H9 (cell line): ENCODE data around the gene MVD. TPM values are rescaled to one million over a fixed set of nuclear protein-coding genes. Genes with fewer than 3 reads are reported as not detected.

Source experiments
- DNase-seq: peaks from one replicate; pipeline ENCODE4 v3.0.0-alpha.2; 2017
- H2AFZ ChIP-seq: one replicate; pipeline ENCODE4 v1.6.1; 2013; ENCODE audit warnings: mild to moderate bottlenecking, low read length, control low read depth, moderate library complexity
- H2AK5ac ChIP-seq: 2 replicates; pipeline ENCODE4 v1.6.1; 2013; ENCODE audit warnings: low read length, control low read depth, mixed read lengths; ENCODE audit not compliant: insufficient read length
- H2BK120ac ChIP-seq: one replicate; pipeline ENCODE4 v1.6.1; 2013; ENCODE audit warnings: low read depth, mild to moderate bottlenecking, low read length, control low read depth, inconsistent platforms; ENCODE audit not compliant: poor library complexity, severe bottlenecking
- H2BK12ac ChIP-seq: 2 replicates; pipeline ENCODE4 v1.6.1; 2013; ENCODE audit warnings: low read length, control low read depth, mixed read lengths, low read depth; ENCODE audit not compliant: insufficient read length
- H2BK15ac ChIP-seq: 2 replicates; pipeline ENCODE4 v1.6.1; 2013; ENCODE audit warnings: low read depth, low read length, control low read depth
- H2BK20ac ChIP-seq: one replicate; pipeline ENCODE4 v1.6.1; 2013; ENCODE audit warnings: low read depth, mild to moderate bottlenecking, low read length, control low read depth, inconsistent platforms; ENCODE audit not compliant: poor library complexity, severe bottlenecking
- H2BK5ac ChIP-seq: 2 replicates; pipeline ENCODE4 v1.6.1; 2013; ENCODE audit warnings: low read length, control low read depth, mixed read lengths; ENCODE audit not compliant: insufficient read length
- H3K14ac ChIP-seq: 2 replicates; pipeline ENCODE4 v1.6.1; 2013; ENCODE audit warnings: low read length, control low read depth; ENCODE audit not compliant: insufficient read depth
- H3K18ac ChIP-seq: 2 replicates; pipeline ENCODE4 v1.6.1; 2013; ENCODE audit warnings: low read depth, mild to moderate bottlenecking, mixed read lengths, low read length, control low read depth; ENCODE audit not compliant: insufficient read length
- H3K23ac ChIP-seq: 2 replicates; pipeline ENCODE4 v1.6.1; 2013; ENCODE audit warnings: low read length, control low read depth, mixed read lengths, low read depth; ENCODE audit not compliant: insufficient read length
- H3K23me2 ChIP-seq: 2 replicates; pipeline ENCODE4 v1.6.1; 2013; ENCODE audit warnings: low read depth, mild to moderate bottlenecking, mixed read lengths, low read length, control low read depth; ENCODE audit not compliant: insufficient read length, poor library complexity, severe bottlenecking
- H3K27ac ChIP-seq: 2 replicates; pipeline ENCODE4 v1.5.1; 2013; ENCODE audit warnings: low read length, control low read depth, mixed read lengths, low read depth; ENCODE audit not compliant: insufficient read length
- H3K27me3 ChIP-seq: 2 replicates; pipeline ENCODE4 v1.6.1; 2013; ENCODE audit warnings: low read length, control low read depth, inconsistent platforms; ENCODE audit not compliant: insufficient read depth
- H3K4ac ChIP-seq: 2 replicates; pipeline ENCODE4 v1.6.1; 2013; ENCODE audit warnings: low read depth, mild to moderate bottlenecking, control low read depth, inconsistent platforms, low read length, moderate library complexity
- H3K4me1 ChIP-seq: 2 replicates; pipeline ENCODE4 v1.6.1; 2013; ENCODE audit warnings: low read length, control low read depth, inconsistent platforms; ENCODE audit not compliant: insufficient read depth
- H3K4me2 ChIP-seq: 2 replicates; pipeline ENCODE4 v1.6.1; 2013; ENCODE audit warnings: low read length, control low read depth, mixed read lengths; ENCODE audit not compliant: insufficient read length, insufficient read depth
- H3K56ac ChIP-seq: 2 replicates; pipeline ENCODE4 v1.6.1; 2013; ENCODE audit warnings: low read depth, mild to moderate bottlenecking, mixed read lengths, low read length, control low read depth; ENCODE audit not compliant: insufficient read length
- H3K79me1 ChIP-seq: 2 replicates; pipeline ENCODE4 v1.6.1; 2013; ENCODE audit warnings: low read depth, mild to moderate bottlenecking, moderate library complexity, low read length, control low read depth, inconsistent platforms; ENCODE audit not compliant: insufficient read depth, poor library complexity, severe bottlenecking
- H3K79me2 ChIP-seq: 2 replicates; pipeline ENCODE4 v1.6.1; 2013; ENCODE audit warnings: low read length, control low read depth, inconsistent platforms; ENCODE audit not compliant: insufficient read depth
- H3K9ac ChIP-seq: 2 replicates; pipeline ENCODE4 v1.6.1; 2013; ENCODE audit warnings: low read length, control low read depth, mixed read lengths; ENCODE audit not compliant: insufficient read length; ENCODE audit errors: extremely low read depth
- H3K9me3 ChIP-seq: one replicate; pipeline ENCODE4 v1.6.1; 2013; ENCODE audit warnings: low read depth, low read length, inconsistent platforms; ENCODE audit not compliant: control insufficient read depth
- H3T11ph ChIP-seq: one replicate; pipeline ENCODE4 v1.6.1; 2013; ENCODE audit warnings: mild to moderate bottlenecking, low read length, control low read depth, inconsistent platforms
- H4K20me1 ChIP-seq: one replicate; pipeline ENCODE4 v1.6.1; 2013; ENCODE audit not compliant: control insufficient read depth, insufficient read length, insufficient read depth
- H4K5ac ChIP-seq: 2 replicates; pipeline ENCODE4 v1.6.1; 2013; ENCODE audit warnings: low read depth, mild to moderate bottlenecking, mixed read lengths, low read length, control low read depth; ENCODE audit not compliant: insufficient read length
- H4K8ac ChIP-seq: replicated peaks from 2 replicates; pipeline ENCODE4 v1.6.1; 2013; ENCODE audit warnings: low read length, control low read depth, mixed read lengths, low read depth; ENCODE audit not compliant: insufficient read length
- H4K91ac ChIP-seq: 2 replicates; pipeline ENCODE4 v1.6.1; 2013; ENCODE audit warnings: low read depth, mild to moderate bottlenecking, moderate library complexity, mixed read lengths, low read length, control low read depth; ENCODE audit not compliant: insufficient read length
- H3K27ac Mint-ChIP-seq, 3 experiments: 2 replicates in 2 of 3; 3 replicates in 1 of 3; pipeline ENCODE4 v1.8.0; 2020 to 2021; ENCODE audit warnings: mixed read lengths in 3 of 3, mild to moderate bottlenecking in 1 of 3, moderate library complexity in 1 of 3
- H3K27me3 Mint-ChIP-seq: 2 replicates; pipeline ENCODE4 v1.8.0; 2021; ENCODE audit warnings: low read depth, mild to moderate bottlenecking, moderate library complexity, mixed read lengths
- H3K36me3 Mint-ChIP-seq, 3 experiments: 2 replicates in 2 of 3; 3 replicates in 1 of 3; pipeline ENCODE4 v1.8.0; 2020 to 2021; ENCODE audit warnings: low read depth in 3 of 3, mixed read lengths in 3 of 3; ENCODE audit not compliant: insufficient read depth in 1 of 3
- H3K4me1 Mint-ChIP-seq, 2 experiments: 2 replicates each; pipeline ENCODE4 v1.8.0; 2020; ENCODE audit warnings: mixed read lengths in 2 of 2
- H3K4me3 Mint-ChIP-seq, 2 experiments: 2 replicates in 1 of 2; 3 replicates in 1 of 2; pipeline ENCODE4 v1.8.0; 2020 to 2021; ENCODE audit warnings: mild to moderate bottlenecking in 2 of 2, mixed read lengths in 2 of 2, moderate library complexity in 1 of 2
- H3K9me3 Mint-ChIP-seq, 2 experiments: 2 replicates in 1 of 2; 3 replicates in 1 of 2; pipeline ENCODE4 v1.8.0; 2020; ENCODE audit warnings: mild to moderate bottlenecking in 2 of 2, mixed read lengths in 2 of 2, moderate library complexity in 1 of 2
- WGBS: extraction: QIAGEN DNeasy Blood & Tissue Kit; methylation state at CpG from one replicate; pipeline ENCODE4 v1.1.7; 2013; ENCODE audit warnings: missing lambda C conversion rate, low lambda C conversion rate, mixed read lengths; ENCODE audit not compliant: insufficient read length; ENCODE audit errors: extremely low coverage; 5-methylcytosine and 5-hydroxymethylcytosine counted together
- total RNA-seq: library from RNA; stranded (reverse); gene quantifications from 2 replicates; pipeline ENCODE4 v1.2.1, GENCODE V29; 2021
- TF ChIP-seq, protein P1 (sequence below): fragments of 200-600 bp; sonication (generic); conservative IDR thresholded peaks from 3 replicates; pipeline ENCODE4 v1.8.0; 2021; ENCODE audit warnings: antibody characterized with exemption, mild to moderate bottlenecking

MVD gene
- total RNA-seq, 1 experiment from 2014 or later, result 53.2 TPM

DNA sequence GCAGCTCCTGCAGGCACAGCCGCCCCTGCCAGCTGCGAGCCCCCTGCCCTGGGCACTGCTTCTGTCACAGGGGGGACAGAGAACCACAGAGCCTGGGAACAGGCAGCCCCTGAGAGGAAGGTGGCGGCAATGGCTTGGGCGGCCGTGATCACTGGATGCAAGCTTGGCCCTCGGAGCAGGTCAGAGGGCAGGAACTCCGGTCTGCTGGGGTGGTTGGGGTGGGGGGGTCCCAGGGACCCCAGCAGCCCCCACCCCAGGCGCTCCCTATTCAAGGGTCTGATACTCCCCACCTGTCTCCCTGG is 10.2 kb downstream of the MVD start:
- no peak overlapping the region for H2BK120ac ChIP-seq
- H3K27ac ChIP-seq, result no peak overlapping the region
- no peak overlapping the region for H2AK5ac ChIP-seq
- no peak overlapping the region for H3K56ac ChIP-seq
- H2BK12ac ChIP-seq, result no peak overlapping the region
- H2BK20ac ChIP-seq, result no peak overlapping the region
- H2BK15ac ChIP-seq, result no peak overlapping the region
- no peak for DNase-seq
- no peak overlapping the region for H2AFZ ChIP-seq
- no peak overlapping the region for H4K91ac ChIP-seq
- no peak overlapping the region for H4K5ac ChIP-seq
- no peak overlapping the region for H3K4ac ChIP-seq
- H2BK5ac ChIP-seq, result no peak overlapping the region
- WGBS, result no CpG with 5 or more reads among the region's 8 CpGs
- H3K27me3 ChIP-seq, result no peaks in the 10 kb centered on the region
- peaks cover 3% of the 10 kb centered on the region for H3K79me1 ChIP-seq
- TF ChIP-seq, protein P1, sequence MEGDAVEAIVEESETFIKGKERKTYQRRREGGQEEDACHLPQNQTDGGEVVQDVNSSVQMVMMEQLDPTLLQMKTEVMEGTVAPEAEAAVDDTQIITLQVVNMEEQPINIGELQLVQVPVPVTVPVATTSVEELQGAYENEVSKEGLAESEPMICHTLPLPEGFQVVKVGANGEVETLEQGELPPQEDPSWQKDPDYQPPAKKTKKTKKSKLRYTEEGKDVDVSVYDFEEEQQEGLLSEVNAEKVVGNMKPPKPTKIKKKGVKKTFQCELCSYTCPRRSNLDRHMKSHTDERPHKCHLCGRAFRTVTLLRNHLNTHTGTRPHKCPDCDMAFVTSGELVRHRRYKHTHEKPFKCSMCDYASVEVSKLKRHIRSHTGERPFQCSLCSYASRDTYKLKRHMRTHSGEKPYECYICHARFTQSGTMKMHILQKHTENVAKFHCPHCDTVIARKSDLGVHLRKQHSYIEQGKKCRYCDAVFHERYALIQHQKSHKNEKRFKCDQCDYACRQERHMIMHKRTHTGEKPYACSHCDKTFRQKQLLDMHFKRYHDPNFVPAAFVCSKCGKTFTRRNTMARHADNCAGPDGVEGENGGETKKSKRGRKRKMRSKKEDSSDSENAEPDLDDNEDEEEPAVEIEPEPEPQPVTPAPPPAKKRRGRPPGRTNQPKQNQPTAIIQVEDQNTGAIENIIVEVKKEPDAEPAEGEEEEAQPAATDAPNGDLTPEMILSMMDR, result no peak
- H3K79me2 ChIP-seq, result no peaks in the 10 kb centered on the region; the same call in 1 of the 2 replicates
- H3K9me3 ChIP-seq, result no peaks in the 10 kb centered on the region
- H3K18ac ChIP-seq, result no peak overlapping the region
- no peaks in the 10 kb centered on the region for H3K27me3 Mint-ChIP-seq
- no peak overlapping the region for H3T11ph ChIP-seq
- peaks cover 17% of the 10 kb centered on the region for H3K23me2 ChIP-seq
- H3K9me3 Mint-ChIP-seq, result no peaks in the 10 kb centered on the region; a peak in 1 of 5 replicates
- no peak overlapping the region for H3K4me2 ChIP-seq
- H3K14ac ChIP-seq, result no peak overlapping the region
- H4K8ac ChIP-seq, result no peak overlapping the region
- no peak overlapping the region for H3K27ac Mint-ChIP-seq
- peaks cover 10 to 31% (median 29%) of the 10 kb centered on the region in 3 experiments; a peak in 6 of 7 replicates for H3K36me3 Mint-ChIP-seq
- H3K23ac ChIP-seq, result no peak overlapping the region
- H3K9ac ChIP-seq, result no peak overlapping the region
- H3K4me1 Mint-ChIP-seq, result peaks cover 8 to 12% of the 10 kb centered on the region in 2 experiments
- no peaks in the 10 kb centered on the region for H4K20me1 ChIP-seq
- no peaks in the 10 kb centered on the region; the same call in 1 of the 2 replicates for H3K4me1 ChIP-seq
- no peak overlapping the region for H3K4me3 Mint-ChIP-seq
